ENCODE results near the gene SLC25A33.

The SLC25A33 gene

GRCh38 chr1:9599741-9600140 lies 60.5 kb downstream of the SLC25A33 start:
- Histone ChIP-seq H3K4me3 (ENCODE audit: low read depth, low read length) (no peak overlapping the region), H3K27me3 (ENCODE audit: insufficient read depth, low read depth, severe bottlenecking) (no peaks in the 10 kb centered on the region), H3K9me3 (ENCODE audit: severe bottlenecking) (no peaks in the 10 kb centered on the region), H3K27ac (no peak overlapping the region), H3K36me3 (peaks cover 89% of the 10 kb centered on the region)
- DNase-seq = no peak
- TF ChIP-seq CTCF (IDR thresholded peaks at IDR 0.05; ENCODE audit: low read depth, low read length) = no peak

- Histone ChIP-seq H3K27ac (no peak overlapping the region), H3K9me3 (ENCODE audit: severe bottlenecking) (no peaks in the 10 kb centered on the region), H3K27me3 (ENCODE audit: insufficient read depth, low read depth, severe bottlenecking) (no peaks in the 10 kb centered on the region), H3K4me3 (ENCODE audit: low read depth, low read length) (no peak overlapping the region), H3K36me3 (peaks cover 98% of the 10 kb centered on the region)
- no peak for DNase-seq
- TF ChIP-seq CTCF (IDR thresholded peaks at IDR 0.05; ENCODE audit: low read depth, low read length) = no peak
Observed at GRCh38 chr1:9600861-9601834, 61.9 kb downstream of the SLC25A33 start.

GRCh38 chr1:9601942-9602793 lies 62.9 kb downstream of the SLC25A33 start:
- Histone ChIP-seq H3K36me3 (peaks cover 89% of the 10 kb centered on the region), H3K4me3 (ENCODE audit: low read depth, low read length) (no peak overlapping the region), H3K9me3 (ENCODE audit: severe bottlenecking) (no peaks in the 10 kb centered on the region), H3K27me3 (ENCODE audit: insufficient read depth, low read depth, severe bottlenecking) (no peaks in the 10 kb centered on the region), H3K27ac (no peak overlapping the region)
- no peak for DNase-seq
- no peak for TF ChIP-seq CTCF (IDR thresholded peaks at IDR 0.05; ENCODE audit: low read depth, low read length)

GRCh38 chr1:9602794-9603167 lies 63.5 kb downstream of the SLC25A33 start:
- peaks cover 88% of the 10 kb centered on the region for H3K36me3 ChIP-seq
- H3K4me3 ChIP-seq (ENCODE audit: low read depth, low read length) = no peak overlapping the region

GRCh38 chr1:9603307-9603706 lies 64.0 kb downstream of the SLC25A33 start:
- no peak for DNase-seq
- Histone ChIP-seq H3K27me3 (ENCODE audit: insufficient read depth, low read depth, severe bottlenecking) (no peaks in the 10 kb centered on the region), H3K27ac (no peak overlapping the region), H3K36me3 (peaks cover 88% of the 10 kb centered on the region), H3K9me3 (ENCODE audit: severe bottlenecking) (no peaks in the 10 kb centered on the region), H3K4me3 (ENCODE audit: low read depth, low read length) (no peak overlapping the region)
- no peak for TF ChIP-seq CTCF (IDR thresholded peaks at IDR 0.05; ENCODE audit: low read depth, low read length)

More at GRCh38 chr1:9602794-9603167, 63.5 kb downstream of the SLC25A33 start:
- H3K9me3 ChIP-seq (ENCODE audit: severe bottlenecking) = no peaks in the 10 kb centered on the region
- DNase-seq = no peak
- H3K27me3 ChIP-seq (ENCODE audit: insufficient read depth, low read depth, severe bottlenecking) = no peaks in the 10 kb centered on the region
- no peak for TF ChIP-seq CTCF (IDR thresholded peaks at IDR 0.05; ENCODE audit: low read depth, low read length)
- no peak overlapping the region for H3K27ac ChIP-seq

Measured in WERI-Rb-1 (cell line).